Pancreas (tissue), 10 donors: ENCODE results near the gene NBPF11. TPM values are rescaled to one million over a fixed set of nuclear protein-coding genes. Genes with fewer than 3 reads are reported as not detected.
"Not testable (repeated sequence)": the region's sequence is repeated elsewhere in the genome, so short reads cannot be mapped to it uniquely, and the experiment has no call there.

Source experiments
- ATAC-seq, 4 donors: fragments of 200-7000 bp; cut with Tn5 transposase; one replicate each; pipeline versions ENCODE4 v1.8.0 to v1.9.1; 2020; ENCODE audit warnings: mild to moderate bottlenecking in 4 of 4, moderate library complexity in 4 of 4
- DNase-seq, 6 donors: peaks; one replicate each; pipeline ENCODE4 v3.0.0-alpha.2; 2020
- FAIRE-seq: peaks from 2 replicates; lab custom pipeline; 2012; peaks lifted over from hg19 to GRCh38; lab: Jason Lieb, UNC
- H3K27ac ChIP-seq, 4 donors: fragments of 200-600 bp; sonication (generic); 1 replicate in 3 of 4; 2 replicates in 1 of 4; pipeline versions ENCODE4 v1.5.0 to v1.8.0; 2020
- H3K27me3 ChIP-seq, 4 donors: fragments of 200-600 bp; one replicate each; pipeline ENCODE4 v1.8.0; 2021
- H3K36me3 ChIP-seq, 3 donors: fragments of 200-600 bp; sonication (generic) in 1 of 3; one replicate each; pipeline versions ENCODE4 v1.5.0 to v1.8.0; 2020 to 2021
- H3K4me1 ChIP-seq, 3 donors: fragments of 200-600 bp; one replicate each; pipeline ENCODE4 v1.8.0; 2021
- H3K4me3 ChIP-seq, 4 donors: fragments of 200-600 bp; sonication (generic) in 2 of 4; one replicate each; pipeline versions ENCODE4 v1.5.0 to v1.8.0; 2020 to 2021
- H3K9me3 ChIP-seq, 4 donors: fragments of 200-600 bp; one replicate each; pipeline ENCODE4 v1.8.0; 2021
- WGBS, 2 donors: extraction: QIAGEN DNeasy Blood & Tissue Kit; methylation state at CpG; one replicate each; pipeline ENCODE4 v1.1.7; 2013; 5-methylcytosine and 5-hydroxymethylcytosine counted together
- intact Hi-C, 3 donors: fragments of 100-400 bp; cut with DNase I; formaldehyde crosslinking; loops; one replicate each; pipeline versions ENCODE4 v1.11.1 to v1.14.2; 2022
- polyA plus RNA-seq, 2 donors: library from polyadenylated mRNA; stranded (reverse); fragments of 200-250 nt; gene quantifications; one replicate each; pipeline ENCODE4 v1.2.3, GENCODE V29; 2013
- total RNA-seq, 6 donors: library from RNA; stranded (reverse); fragmentation: NEBNext Ultra II Directional in 4 of 6; extraction: Animal tissue kit (Norgen Biotek cat#: 25700) in 4 of 6; gene quantifications; one replicate each; pipeline versions ENCODE4 v1.2.1 to v1.2.4, GENCODE V29; 2021 to 2023
- donor health status: healthy with polysubstance abuse.
- donor health status: DM: no; HTN: no; CAD: no; lungs with moderate emphysema.
- donor health status: DM: no; HTN: no; CAD: no.
- donor health status: control.
- donor health status: control.
- donor health status: Bipolar disorder and iron deficiency.
- donor health status: DM: yes; HTN: yes; CAD: no.
- donor health status: DM: no; HTN: no; CAD: no.
- donor health status: DM: no; HTN: no; CAD: no.
- donor health status: DM: yes; HTN: yes; CAD: no.

Gene NBPF11
- total RNA-seq = 1 to 10 TPM; 4.0 to 9.8 (median 5.9) TPM
- polyA plus RNA-seq = 1 to 10 TPM; 7.4 to 9.4 TPM

GRCh38 chr1:148151911-148152656 lies at the start of gene NBPF11:
Gene NBPF11, minus strand, starts transcription at chr1:148152281. Its CDS starts 25,278 bp downstream, at chr1:148127003.
- intact Hi-C loops, FAIRE-seq, H3K36me3 ChIP-seq, H3K27me3 ChIP-seq, H3K4me1 ChIP-seq, H3K9me3 ChIP-seq: not testable (repeated sequence)
- DNase-seq (peak; percentile 82 to 94 (median 85)), ATAC-seq (peak; percentile 96 to 99 (median 97))
- Histone ChIP-seq H3K4me3 (peak within 1 kb of the TSS; percentile 52 to 72 (median 68)), H3K27ac (peak within 1 kb of the TSS; percentile 59 to 79 (median 72))
- WGBS, 2 donors = 1% methylated on average over 41 to 45 of the region's 45 CpGs

DNA sequence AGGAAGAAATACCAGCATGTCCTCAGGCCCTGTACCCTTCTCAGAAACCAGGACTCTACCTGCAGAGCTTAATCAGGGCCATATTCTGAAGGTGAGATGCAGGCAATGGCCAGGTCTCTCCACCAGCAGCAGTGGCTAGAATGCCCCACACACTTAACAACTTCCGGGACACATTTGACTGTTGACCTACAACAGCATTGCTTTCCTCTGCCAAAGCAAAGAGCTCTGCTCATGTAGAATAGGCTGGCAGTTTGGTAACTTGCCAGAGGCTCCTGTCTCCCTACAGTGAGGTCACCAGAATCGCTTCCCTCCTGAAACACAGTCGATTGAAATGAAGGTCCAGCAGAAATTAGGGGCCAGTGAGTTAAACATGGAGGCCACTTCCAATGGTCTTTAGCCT lies 45.3 kb upstream of the NBPF11 start:
- FAIRE-seq, H3K27ac ChIP-seq, H3K9me3 ChIP-seq, H3K4me3 ChIP-seq, H3K27me3 ChIP-seq, intact Hi-C loops, H3K4me1 ChIP-seq, H3K36me3 ChIP-seq, DNase-seq: not testable (repeated sequence)
- ATAC-seq = peak in 2 of 4 donors; percentile 38 to 66
- no CpG with 5 or more reads among the region's 3 CpGs for WGBS, 2 donors

- H3K4me1 ChIP-seq, intact Hi-C loops, H3K27ac ChIP-seq, DNase-seq, FAIRE-seq, H3K27me3 ChIP-seq, H3K9me3 ChIP-seq, H3K36me3 ChIP-seq, H3K4me3 ChIP-seq, ATAC-seq: not testable (repeated sequence)
- no CpG with 5 or more reads among the region's 1 CpG for WGBS, 2 donors
These were observed 44.9 kb upstream of the NBPF11 start for GRCh38 chr1:148196949-148197348.

DNA sequence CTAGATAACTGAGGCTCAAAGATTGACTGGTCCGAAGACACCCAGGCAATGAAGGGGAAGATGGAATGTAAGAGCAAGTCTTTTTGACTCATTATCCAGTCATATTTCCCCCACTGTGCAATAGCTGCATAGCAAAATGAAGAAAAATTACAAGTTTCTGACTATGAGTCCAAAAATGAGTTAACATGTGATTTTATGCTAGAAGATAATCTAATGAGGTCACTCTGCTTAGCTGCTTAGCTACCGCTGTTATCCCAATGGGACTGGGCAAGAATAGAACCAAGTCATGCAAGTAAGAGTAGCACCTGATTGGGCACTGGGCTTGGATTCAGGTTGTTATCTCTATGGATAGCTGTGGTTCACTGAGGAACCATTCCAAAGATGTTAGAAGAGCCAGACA lies 43.0 kb upstream of the NBPF11 start:
- H3K9me3 ChIP-seq, H3K27me3 ChIP-seq, DNase-seq, intact Hi-C loops, H3K4me3 ChIP-seq, H3K36me3 ChIP-seq, H3K27ac ChIP-seq, H3K4me1 ChIP-seq, ATAC-seq, FAIRE-seq: not testable (repeated sequence)
- WGBS, 2 donors = 74 to 82% methylated on average over 1 of the region's 2 CpGs

- H3K36me3 ChIP-seq, H3K4me3 ChIP-seq, intact Hi-C loops, ATAC-seq, H3K27ac ChIP-seq, H3K4me1 ChIP-seq, H3K9me3 ChIP-seq, H3K27me3 ChIP-seq, DNase-seq, FAIRE-seq: not testable (repeated sequence)
These were observed 36.7 kb upstream of the NBPF11 start for GRCh38 chr1:148188768-148189167.

- FAIRE-seq, H3K9me3 ChIP-seq, H3K4me1 ChIP-seq, ATAC-seq, H3K36me3 ChIP-seq, H3K27me3 ChIP-seq, H3K4me3 ChIP-seq, DNase-seq, intact Hi-C loops, H3K27ac ChIP-seq: not testable (repeated sequence)
These were observed 26.6 kb upstream of the NBPF11 start for GRCh38 chr1:148178682-148179081.

- FAIRE-seq, H3K4me1 ChIP-seq, ATAC-seq, DNase-seq, H3K4me3 ChIP-seq, H3K27ac ChIP-seq, intact Hi-C loops, H3K36me3 ChIP-seq, H3K27me3 ChIP-seq, H3K9me3 ChIP-seq: not testable (repeated sequence)
- 60 to 65% methylated on average over 2 of the region's 2 CpGs for WGBS, 2 donors
These were observed 23.3 kb upstream of the NBPF11 start for GRCh38 chr1:148175414-148175813.

GRCh38 chr1:148171995-148172394 lies 19.9 kb upstream of the NBPF11 start:
- H3K4me1 ChIP-seq, H3K27ac ChIP-seq, H3K36me3 ChIP-seq, H3K4me3 ChIP-seq, intact Hi-C loops, FAIRE-seq, H3K9me3 ChIP-seq, DNase-seq, H3K27me3 ChIP-seq, ATAC-seq: not testable (repeated sequence)
